Activated T-helper 1 cell treated with anti-CD3 and anti-CD28 coated beads, Interleukin-2, amount 50 U/mL, for 16 hours (primary cell): ENCODE results near the gene CTNNBL1.

Experiments
- DNase-seq, 2 donors: peaks; one replicate each; pipeline ENCODE4 v3.0.0-alpha.2; 2020; ENCODE audit warnings: low read depth in 1 of 2, low spot score in 1 of 2

CTNNBL1 gene

GRCh38 chr20:37808233-37809070, 114.6 kb downstream of the CTNNBL1 start:
- no peak for DNase-seq

GRCh38 chr20:37810027-37810426, 116.2 kb downstream of the CTNNBL1 start:
- DNase-seq, result no peak

GRCh38 chr20:37816003-37816402, 122.2 kb downstream of the CTNNBL1 start:
- DNase-seq, result no peak

GRCh38 chr20:37816726-37817125, 122.9 kb downstream of the CTNNBL1 start:
- DNase-seq, result no peak

GRCh38 chr20:37821696-37822095, 127.9 kb downstream of the CTNNBL1 start:
- DNase-seq, result no peak

- no peak for DNase-seq
These were observed 128.3 kb downstream of the CTNNBL1 start for GRCh38 chr20:37822141-37822601.

GRCh38 chr20:37823296-37823980, 129.6 kb downstream of the CTNNBL1 start:
- no peak for DNase-seq

GRCh38 chr20:37827605-37828004, 133.8 kb downstream of the CTNNBL1 start:
- DNase-seq, result no peak

GRCh38 chr20:37828684-37829083, 134.9 kb downstream of the CTNNBL1 start:
- DNase-seq, result no peak

GRCh38 chr20:37829128-37829527, 135.3 kb downstream of the CTNNBL1 start:
- DNase-seq, result no peak

GRCh38 chr20:37833221-37833896, 139.5 kb downstream of the CTNNBL1 start:
- DNase-seq, result no peak

- no peak for DNase-seq
These were observed 143.1 kb downstream of the CTNNBL1 start for GRCh38 chr20:37836926-37837325.

- DNase-seq, result no peak
These were observed 144.1 kb downstream of the CTNNBL1 start for GRCh38 chr20:37837924-37838323.

- no peak for DNase-seq
These were observed 145.1 kb downstream of the CTNNBL1 start for GRCh38 chr20:37838769-37839431.

- DNase-seq, result no peak
These were observed 145.6 kb downstream of the CTNNBL1 start for GRCh38 chr20:37839432-37839827.

GRCh38 chr20:37839955-37840354, 146.1 kb downstream of the CTNNBL1 start:
- DNase-seq, result no peak

- no peak for DNase-seq
These were observed 147.6 kb downstream of the CTNNBL1 start for GRCh38 chr20:37841389-37841788.

- DNase-seq, result no peak
These were observed 148.1 kb downstream of the CTNNBL1 start for GRCh38 chr20:37841971-37842370.

GRCh38 chr20:37845241-37845681, 151.4 kb downstream of the CTNNBL1 start:
- DNase-seq, result no peak

GRCh38 chr20:37845878-37846277, 152.0 kb downstream of the CTNNBL1 start:
- DNase-seq, result no peak

- no peak for DNase-seq
These were observed 152.7 kb downstream of the CTNNBL1 start for GRCh38 chr20:37846573-37846972.
